ENCODE data around the gene ATP6V0A1. TPM values are rescaled to one million over a fixed set of nuclear protein-coding genes. Genes with fewer than 3 reads are reported as not detected.
"Not testable (repeated sequence)": the region's sequence is repeated elsewhere in the genome, so short reads cannot be mapped to it uniquely, and the experiment has no call there.

Gene ATP6V0A1
- total RNA-seq, 1 donor from 2014 or later, result 40.4 TPM

DNA sequence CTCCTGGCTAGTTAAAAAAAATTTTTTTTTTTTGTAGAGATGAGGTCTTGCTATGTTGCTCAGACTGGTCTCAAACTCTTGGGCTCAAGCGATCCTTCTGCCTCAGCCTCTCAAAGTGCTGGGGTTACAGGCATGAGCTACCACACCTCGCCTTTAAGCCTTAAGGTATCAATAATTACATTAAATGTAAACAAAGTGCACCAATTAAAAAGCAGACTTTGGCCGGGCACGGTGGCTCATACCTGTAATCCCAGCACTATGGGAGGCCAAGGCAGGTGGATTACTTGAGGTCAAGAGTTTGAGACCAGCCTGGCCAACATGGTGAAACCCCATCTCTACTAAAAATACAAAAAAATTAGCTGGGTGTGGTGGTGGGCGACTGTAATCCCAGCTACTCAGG, 7.4 kb upstream of the ATP6V0A1 start:
- not testable (repeated sequence) for H3K4me3 ChIP-seq; H3K4me3 Mint-ChIP-seq; DNase-seq (ENCODE audit: low spot score); H3K27me3 ChIP-seq; H3K27me3 Mint-ChIP-seq (ENCODE audit: insufficient read depth, low read depth); H3K4me1 ChIP-seq; H3K27ac Mint-ChIP-seq; H2AFZ ChIP-seq (replicated peaks); H3K79me2 ChIP-seq (ENCODE audit: low read depth); H3K9ac ChIP-seq; H3K9me3 Mint-ChIP-seq; H3K36me3 Mint-ChIP-seq; H3F3A ChIP-seq (ENCODE audit: low read depth); H4K20me1 ChIP-seq (ENCODE audit: low read depth); H3K4me1 Mint-ChIP-seq; H3K4me2 ChIP-seq; H3K9me3 ChIP-seq (ENCODE audit: low read depth); H3K27ac ChIP-seq; H3K36me3 ChIP-seq

DNA sequence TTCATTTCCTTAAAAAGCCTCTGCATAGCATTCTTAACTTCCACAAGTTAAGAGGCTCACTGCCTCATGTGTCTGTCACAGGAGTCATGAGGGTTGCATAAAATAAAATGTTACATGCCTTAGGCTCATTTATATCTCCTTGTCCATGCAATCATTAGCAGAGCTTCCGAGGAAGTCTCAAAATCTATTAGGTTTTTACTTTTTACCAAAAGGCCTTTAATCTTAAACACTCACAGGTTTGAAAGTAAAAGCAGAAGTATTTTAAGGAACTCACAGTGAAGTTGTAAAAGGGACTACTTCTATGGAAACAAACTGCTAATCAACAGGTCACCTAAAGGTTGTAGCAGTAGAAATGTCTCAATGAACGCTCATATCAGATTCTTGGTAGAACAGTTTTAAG, 5.2 kb upstream of the ATP6V0A1 start:
- no peaks in the 10 kb centered on the region for H3K4me1 ChIP-seq
- H3K79me2 ChIP-seq (ENCODE audit: low read depth), result no peaks in the 10 kb centered on the region
- no peak overlapping the region for H3K4me2 ChIP-seq
- H4K20me1 ChIP-seq (ENCODE audit: low read depth), result no peaks in the 10 kb centered on the region
- no peak overlapping the region for H3K9ac ChIP-seq
- DNase-seq (ENCODE audit: low spot score), result no peak
- Mint-ChIP-seq H3K9me3 (peaks cover 2% of the 10 kb centered on the region), H3K27me3 (ENCODE audit: insufficient read depth, low read depth) (peaks cover 2% of the 10 kb centered on the region), H3K36me3 (no peaks in the 10 kb centered on the region), H3K4me1 (peaks cover 7% of the 10 kb centered on the region), H3K4me3 (no peak overlapping the region), H3K27ac (no peak overlapping the region)
- TF ChIP-seq, protein P1, sequence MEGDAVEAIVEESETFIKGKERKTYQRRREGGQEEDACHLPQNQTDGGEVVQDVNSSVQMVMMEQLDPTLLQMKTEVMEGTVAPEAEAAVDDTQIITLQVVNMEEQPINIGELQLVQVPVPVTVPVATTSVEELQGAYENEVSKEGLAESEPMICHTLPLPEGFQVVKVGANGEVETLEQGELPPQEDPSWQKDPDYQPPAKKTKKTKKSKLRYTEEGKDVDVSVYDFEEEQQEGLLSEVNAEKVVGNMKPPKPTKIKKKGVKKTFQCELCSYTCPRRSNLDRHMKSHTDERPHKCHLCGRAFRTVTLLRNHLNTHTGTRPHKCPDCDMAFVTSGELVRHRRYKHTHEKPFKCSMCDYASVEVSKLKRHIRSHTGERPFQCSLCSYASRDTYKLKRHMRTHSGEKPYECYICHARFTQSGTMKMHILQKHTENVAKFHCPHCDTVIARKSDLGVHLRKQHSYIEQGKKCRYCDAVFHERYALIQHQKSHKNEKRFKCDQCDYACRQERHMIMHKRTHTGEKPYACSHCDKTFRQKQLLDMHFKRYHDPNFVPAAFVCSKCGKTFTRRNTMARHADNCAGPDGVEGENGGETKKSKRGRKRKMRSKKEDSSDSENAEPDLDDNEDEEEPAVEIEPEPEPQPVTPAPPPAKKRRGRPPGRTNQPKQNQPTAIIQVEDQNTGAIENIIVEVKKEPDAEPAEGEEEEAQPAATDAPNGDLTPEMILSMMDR (IDR thresholded peaks at IDR 0.05), result no peak
- no peaks in the 10 kb centered on the region for H3K9me3 ChIP-seq (ENCODE audit: low read depth)
- no peaks in the 10 kb centered on the region for H3K27me3 ChIP-seq
- H3K4me3 ChIP-seq, result no peak overlapping the region
- peaks cover 15% of the 10 kb centered on the region for H3F3A ChIP-seq (ENCODE audit: low read depth)
- H3K27ac ChIP-seq, result no peak overlapping the region
- H3K36me3 ChIP-seq, result no peaks in the 10 kb centered on the region
- no peak overlapping the region for H2AFZ ChIP-seq (replicated peaks)

DNA sequence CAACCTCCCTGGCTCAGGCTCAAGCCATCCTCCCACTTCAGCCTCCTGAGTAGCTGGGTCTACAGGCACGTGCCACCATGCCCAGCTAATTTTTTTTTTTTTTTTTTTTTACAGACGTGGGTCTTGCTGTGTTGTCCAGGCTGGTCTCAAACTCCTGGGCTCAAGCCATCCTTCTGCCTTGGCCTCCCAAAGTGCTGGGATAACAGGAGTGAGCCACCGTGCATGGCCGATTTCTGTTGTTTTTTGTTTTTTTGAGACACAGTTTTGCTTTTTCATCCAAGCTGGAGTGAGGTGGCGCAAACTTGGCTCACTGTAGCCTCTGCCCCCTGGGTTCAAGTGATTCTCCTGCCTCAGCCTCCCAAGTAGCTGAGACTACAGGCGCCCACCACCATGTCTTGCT, 3.7 kb upstream of the ATP6V0A1 start:
- H4K20me1 ChIP-seq (ENCODE audit: low read depth); DNase-seq (ENCODE audit: low spot score); H3K4me3 Mint-ChIP-seq: not testable (repeated sequence)

DNA sequence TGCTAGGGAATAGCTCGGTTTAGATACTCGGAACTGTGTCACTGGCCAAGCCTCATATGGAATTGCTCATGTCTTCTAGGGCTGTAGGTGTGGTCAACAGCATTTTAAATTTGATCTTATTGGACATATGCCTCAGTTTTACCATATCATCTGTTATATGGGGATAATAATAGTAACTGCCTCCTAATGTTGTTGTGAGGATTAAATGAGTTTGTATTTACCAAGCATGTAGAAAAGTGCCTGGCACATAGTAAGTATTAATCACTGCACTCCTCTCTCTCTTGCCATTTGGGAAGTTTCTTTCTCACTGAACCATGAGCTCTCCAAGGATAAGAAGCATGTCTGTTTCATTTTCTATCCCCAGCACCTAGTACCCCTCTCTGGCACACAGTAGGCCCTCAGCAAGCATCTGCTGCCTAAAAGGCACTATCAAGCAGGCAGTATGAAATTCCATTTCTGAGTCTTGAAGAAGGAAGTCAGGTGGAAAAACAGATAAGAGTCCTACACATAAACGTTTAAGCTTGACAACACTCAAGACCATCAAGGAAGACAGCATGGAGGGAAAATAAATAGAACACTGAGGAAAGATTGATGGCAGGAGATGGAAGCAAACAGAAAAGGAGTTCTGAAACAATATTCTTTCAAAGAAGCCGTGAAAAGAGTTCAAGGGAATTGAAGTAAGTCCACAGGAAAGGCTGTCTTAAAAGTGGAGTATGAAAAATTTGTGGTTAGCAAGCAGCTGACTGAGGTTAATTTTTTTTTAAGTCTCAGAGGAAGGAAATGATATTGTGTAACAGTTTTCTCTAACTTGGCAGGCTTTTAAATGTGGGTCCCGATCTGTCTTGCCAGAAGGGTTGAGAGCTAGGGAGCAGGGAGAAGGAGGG, 2.2 kb upstream of the ATP6V0A1 start:
- DNase-seq (ENCODE audit: low spot score), result no peak
- Mint-ChIP-seq H3K9me3 (no peaks in the 10 kb centered on the region), H3K4me3 (no peak overlapping the region), H3K4me1 (peaks cover 24% of the 10 kb centered on the region), H3K27ac (no peak overlapping the region), H3K36me3 (no peaks in the 10 kb centered on the region), H3K27me3 (ENCODE audit: insufficient read depth, low read depth) (peaks cover 2% of the 10 kb centered on the region)
- no peak overlapping the region for H2AFZ ChIP-seq (replicated peaks)
- H3K79me2 ChIP-seq (ENCODE audit: low read depth), result peaks cover 19% of the 10 kb centered on the region
- no peak overlapping the region for H3K27ac ChIP-seq
- TF ChIP-seq, protein P1 (IDR thresholded peaks at IDR 0.05), result no peak
- no peak for TF ChIP-seq EZH2 (IDR thresholded peaks at IDR 0.05)
- TF ChIP-seq EZH2phosphoT487 (IDR thresholded peaks at IDR 0.05), result no peak
- H3K36me3 ChIP-seq, result no peaks in the 10 kb centered on the region
- peaks cover 8% of the 10 kb centered on the region for H3K4me1 ChIP-seq
- H3K4me2 ChIP-seq, result no peak overlapping the region
- peaks cover 17% of the 10 kb centered on the region for H4K20me1 ChIP-seq (ENCODE audit: low read depth)
- H3F3A ChIP-seq (ENCODE audit: low read depth), result peaks cover 26% of the 10 kb centered on the region
- no peaks in the 10 kb centered on the region for H3K9me3 ChIP-seq (ENCODE audit: low read depth)
- no peak overlapping the region for H3K9ac ChIP-seq
- no peak overlapping the region for H3K4me3 ChIP-seq
- H3K27me3 ChIP-seq, result no peaks in the 10 kb centered on the region

More for the DNA sequence above, 3.7 kb upstream of the ATP6V0A1 start:
- H3K4me1 Mint-ChIP-seq, result peaks cover 17% of the 10 kb centered on the region
- H3K79me2 ChIP-seq (ENCODE audit: low read depth), result peaks cover 11% of the 10 kb centered on the region
- H3K9ac ChIP-seq; H3K27me3 ChIP-seq; H3K9me3 Mint-ChIP-seq; H3K27me3 Mint-ChIP-seq (ENCODE audit: insufficient read depth, low read depth); H3K4me1 ChIP-seq; H3K27ac ChIP-seq; H3K36me3 Mint-ChIP-seq; H3K27ac Mint-ChIP-seq; H3K36me3 ChIP-seq; H3K4me2 ChIP-seq; H3K9me3 ChIP-seq (ENCODE audit: low read depth); H2AFZ ChIP-seq (replicated peaks); H3K4me3 ChIP-seq: not testable (repeated sequence)
- peaks cover 26% of the 10 kb centered on the region for H3F3A ChIP-seq (ENCODE audit: low read depth)

Data from neural progenitor cell (in vitro differentiated cells).